Epithelial cell of alveolus of lung (primary cell): ENCODE results near the gene PNMA3. TPM values are rescaled to one million over a fixed set of nuclear protein-coding genes. Genes with fewer than 3 reads are reported as not detected.

Source experiments
- total RNA-seq: library from RNA; depleted of rRNA; stranded (reverse); fragments of >200 nt; gene quantifications from 2 replicates; pipeline ENCODE4 v1.2.1, GENCODE V29; 2015

Gene PNMA3
- not detected in 2 replicates for total RNA-seq

DNA sequence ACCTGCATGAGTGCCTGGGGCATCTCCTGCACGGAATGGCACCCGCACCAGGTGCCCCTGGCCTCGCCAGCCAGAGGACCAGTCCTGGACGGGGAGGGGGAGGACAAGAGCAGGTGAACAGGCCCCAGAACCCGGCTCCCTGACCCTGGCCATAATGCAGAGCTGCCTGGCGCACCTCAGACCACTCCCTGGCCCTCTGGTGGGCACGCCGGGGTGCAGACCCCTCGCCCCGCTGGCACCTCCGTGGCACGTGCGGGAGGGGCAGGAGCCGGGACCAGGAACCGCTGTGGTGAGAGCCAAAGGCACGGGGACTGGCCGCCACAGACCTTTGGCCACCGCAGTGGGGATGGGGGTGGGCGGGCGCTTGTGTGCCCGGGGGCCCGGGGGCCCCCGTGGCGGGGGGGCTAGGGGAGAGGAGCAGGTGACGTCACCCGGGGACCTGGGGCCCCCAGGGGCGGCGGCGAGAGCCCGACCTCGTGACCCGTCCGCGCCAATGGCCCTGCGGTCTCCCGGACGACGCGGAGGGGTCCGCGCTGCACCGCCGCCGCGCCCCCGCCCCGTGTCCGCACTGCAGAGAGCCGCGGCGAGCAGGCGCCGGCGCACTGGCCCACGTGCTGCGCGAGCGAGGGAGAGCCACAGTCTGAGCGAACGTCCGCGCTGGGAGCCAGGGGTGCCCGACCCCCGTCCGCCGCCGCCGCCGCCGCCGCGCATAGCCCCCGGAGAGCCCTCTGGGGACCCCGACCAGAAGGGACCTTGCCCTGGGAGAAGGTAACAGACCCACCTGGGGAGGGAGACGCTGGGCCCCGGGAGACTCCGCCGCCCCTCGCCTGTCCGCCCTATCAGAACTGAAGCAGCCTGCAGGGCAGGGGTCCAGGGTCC is at the start of gene PNMA3:
Gene PNMA3 (plus strand): TSS at position 600 of the 879 bp plus-strand sequence. CDS start 586 bp downstream, outside the sequence.

GRCh38 chrX:153071909-153072583 is 15.8 kb downstream of the PNMA3 start, which contains the start of gene PNMA6A:
Gene PNMA6A (plus strand): TSS chrX:153072454. CDS start chrX:153073063, 609 bp downstream.

Other genes starting within 250 kb of the PNMA3 start
- 30.1 and 57.1 TPM in 2 replicates for gene CETN2, start 225.7 kb upstream of the PNMA3 start, total RNA-seq
- gene NSDHL, start 225.4 kb upstream of the PNMA3 start, total RNA-seq = 13.0 and 35.0 TPM in 2 replicates
- 1.5 and 4.0 TPM in 2 replicates for gene ZNF185, start 158.4 kb upstream of the PNMA3 start, total RNA-seq
- not detected in 2 replicates for gene PNMA5, start 62.4 kb upstream of the PNMA3 start, total RNA-seq
- gene PNMA6A, start 16.0 kb downstream of the PNMA3 start, total RNA-seq = 0.65 and 0.80 TPM in 2 replicates
- not detected in 2 replicates for gene MAGEA1, start 122.8 kb downstream of the PNMA3 start, total RNA-seq